Measurements from ENCODE around the gene CDK5.

DNA sequence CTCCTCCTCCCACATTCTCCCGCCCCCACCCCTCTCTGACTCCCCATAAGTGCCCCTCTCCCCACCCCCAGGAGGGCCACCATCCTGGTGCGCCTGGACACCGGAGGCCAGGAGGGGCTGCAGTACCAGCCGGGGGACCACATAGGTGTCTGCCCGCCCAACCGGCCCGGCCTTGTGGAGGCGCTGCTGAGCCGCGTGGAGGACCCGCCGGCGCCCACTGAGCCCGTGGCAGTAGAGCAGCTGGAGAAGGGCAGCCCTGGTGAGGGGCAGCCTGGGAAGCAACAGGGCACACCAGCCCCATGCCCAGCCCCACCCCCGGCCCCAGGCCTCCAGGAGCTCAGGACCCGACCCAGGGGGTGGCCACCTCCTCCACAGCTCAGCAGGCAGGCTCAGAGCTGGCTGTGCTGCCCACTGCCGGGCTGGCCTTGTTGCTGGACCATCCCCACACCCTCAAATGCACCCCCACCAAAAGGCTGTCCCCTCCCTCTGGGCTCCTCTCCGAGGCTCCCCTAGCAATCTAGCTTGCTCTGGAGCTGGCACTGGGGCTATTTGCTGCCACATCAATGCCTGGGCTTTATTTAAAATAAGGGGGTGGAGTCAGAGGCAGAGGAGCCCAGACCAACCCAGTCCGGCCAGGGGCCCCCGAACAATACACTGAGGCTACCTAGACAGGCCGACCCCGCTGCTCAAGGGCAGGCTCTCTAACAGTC, 48.2 kb downstream of the CDK5 start:
- TF ChIP-seq, protein P1, sequence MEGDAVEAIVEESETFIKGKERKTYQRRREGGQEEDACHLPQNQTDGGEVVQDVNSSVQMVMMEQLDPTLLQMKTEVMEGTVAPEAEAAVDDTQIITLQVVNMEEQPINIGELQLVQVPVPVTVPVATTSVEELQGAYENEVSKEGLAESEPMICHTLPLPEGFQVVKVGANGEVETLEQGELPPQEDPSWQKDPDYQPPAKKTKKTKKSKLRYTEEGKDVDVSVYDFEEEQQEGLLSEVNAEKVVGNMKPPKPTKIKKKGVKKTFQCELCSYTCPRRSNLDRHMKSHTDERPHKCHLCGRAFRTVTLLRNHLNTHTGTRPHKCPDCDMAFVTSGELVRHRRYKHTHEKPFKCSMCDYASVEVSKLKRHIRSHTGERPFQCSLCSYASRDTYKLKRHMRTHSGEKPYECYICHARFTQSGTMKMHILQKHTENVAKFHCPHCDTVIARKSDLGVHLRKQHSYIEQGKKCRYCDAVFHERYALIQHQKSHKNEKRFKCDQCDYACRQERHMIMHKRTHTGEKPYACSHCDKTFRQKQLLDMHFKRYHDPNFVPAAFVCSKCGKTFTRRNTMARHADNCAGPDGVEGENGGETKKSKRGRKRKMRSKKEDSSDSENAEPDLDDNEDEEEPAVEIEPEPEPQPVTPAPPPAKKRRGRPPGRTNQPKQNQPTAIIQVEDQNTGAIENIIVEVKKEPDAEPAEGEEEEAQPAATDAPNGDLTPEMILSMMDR (conservative IDR thresholded peaks at IDR 0.05; ENCODE audit: low read depth, low read length) = no peak
- no peak for TF ChIP-seq EZH2 (IDR thresholded peaks at IDR 0.05; ENCODE audit: borderline replicate concordance, low read depth, low read length, poor library complexity, severe bottlenecking)
